Spleen (tissue), 11 donors: ENCODE data around the gene CHD2. TPM values are rescaled to one million over a fixed set of nuclear protein-coding genes. Genes with fewer than 3 reads are reported as not detected.
A peak's percentile ranks its signal among the peaks of the same experiment; 100 is the strongest.

Experiments used
- DNase-seq: peaks from one replicate; pipeline ENCODE4 v3.0.0-alpha.2; 2020
- H3K27ac ChIP-seq, 8 donors: fragments of 200-600 bp; sonication (generic) in 7 of 8; 1 replicate in 4 of 8; 2 replicates in 4 of 8; pipeline versions ENCODE4 v1.5.0 to v1.8.0; 2016 to 2021; ENCODE audit warnings: inconsistent platforms in 4 of 8, mild to moderate bottlenecking in 4 of 8, moderate library complexity in 1 of 8
- H3K27me3 ChIP-seq, 7 donors: fragments of 200-600 bp; sonication (generic) in 6 of 7; replicated peaks in 1 of 7; 1 replicate in 4 of 7; 2 replicates in 3 of 7; pipeline versions ENCODE4 v1.5.0 to v1.8.0; 2016 to 2021; ENCODE audit warnings: inconsistent platforms in 3 of 7, mild to moderate bottlenecking in 1 of 7
- H3K36me3 ChIP-seq, 6 donors: fragments of 200-600 bp; sonication (generic) in 5 of 6; 1 replicate in 4 of 6; 2 replicates in 2 of 6; pipeline versions ENCODE4 v1.5.0 to v1.8.0; 2016 to 2021; ENCODE audit warnings: inconsistent platforms in 2 of 6
- H3K4me1 ChIP-seq, 6 donors: fragments of 200-600 bp; sonication (generic) in 5 of 6; 1 replicate in 3 of 6; 2 replicates in 3 of 6; pipeline versions ENCODE4 v1.5.0 to v1.8.0; 2016 to 2021; ENCODE audit warnings: inconsistent platforms in 3 of 6
- H3K4me3 ChIP-seq, 8 donors: fragments of 200-600 bp; sonication (generic) in 7 of 8; 1 replicate in 4 of 8; 2 replicates in 4 of 8; pipeline versions ENCODE4 v1.5.0 to v1.8.0; 2016 to 2021; ENCODE audit warnings: inconsistent platforms in 4 of 8, mild to moderate bottlenecking in 4 of 8, moderate library complexity in 2 of 8
- H3K9me3 ChIP-seq, 8 donors: fragments of 200-600 bp; sonication (generic) in 7 of 8; 1 replicate in 4 of 8; 2 replicates in 4 of 8; pipeline versions ENCODE4 v1.5.0 to v1.8.0; 2016 to 2021; ENCODE audit warnings: inconsistent platforms in 4 of 8
- CTCF ChIP-seq, 11 experiments: fragments of 200-600 bp in 7 of 11; fragments of 450-650 bp in 4 of 11; sonication (generic) in 4 of 11; IDR thresholded peaks in 8 of 11; conservative IDR thresholded peaks in 3 of 11; 1 replicate in 7 of 11; 2 replicates in 4 of 11; pipeline versions ENCODE4 v1.4.0 to v1.8.0; 2016 to 2021; ENCODE audit warnings: antibody characterized with exemption in 11 of 11, inconsistent platforms in 4 of 11, mild to moderate bottlenecking in 1 of 11
- POLR2A ChIP-seq, 3 donors: fragments of 450-650 bp; IDR thresholded peaks; one replicate each; pipeline ENCODE4 v1.5.1; 2017; ENCODE audit warnings: antibody characterized with exemption in 3 of 3, mild to moderate bottlenecking in 1 of 3
- POLR2AphosphoS5 ChIP-seq, 3 donors: sonication (generic); formaldehyde crosslinking; IDR thresholded peaks; one replicate each; pipeline ENCODE4 v1.5.1; 2017; ENCODE audit warnings: antibody characterized with exemption in 3 of 3
- WGBS, 5 donors: extraction: QIAGEN DNeasy Blood & Tissue Kit in 3 of 5; methylation state at CpG; one replicate each; pipeline versions ENCODE4 v1.1.5 to v1.1.7; 2013 to 2018; 5-methylcytosine and 5-hydroxymethylcytosine counted together
- intact Hi-C: fragments of 100-400 bp; cut with DNase I; formaldehyde crosslinking; loops from one replicate; pipeline ENCODE4 v1.15.0; 2023; ENCODE audit warnings: low total_unique reads
- polyA plus RNA-seq, 3 donors: library from polyadenylated mRNA; stranded (reverse); fragments of 200-250 nt; gene quantifications; one replicate each; pipeline ENCODE4 v1.2.1, GENCODE V29; 2013
- total RNA-seq, 7 donors: library from RNA; depleted of rRNA in 3 of 7; stranded (reverse); fragments of >200 nt in 3 of 7; fragmentation: NEBNext Ultra II Directional in 4 of 7; extraction: Animal tissue kit (Norgen Biotek cat#: 25700) in 4 of 7; gene quantifications; one replicate each; pipeline versions ENCODE4 v1.1.0 to v1.2.1, GENCODE V29; 2016 to 2021
- donor health status: healthy with polysubstance abuse.
- donor health status: DM: no; HTN: no; CAD: no; lungs with moderate emphysema.
- donor health status: DM: no; HTN: no; CAD: no.
- donor health status: Bipolar disorder and iron deficiency.
- donor health status: healthy.
- donor health status: DM: no; HTN: no; CAD: no.
- donor health status: DM: yes; HTN: yes; CAD: no.

The CHD2 gene
- total and polyA plus RNA-seq, 10 donors, result 37.3 to 232 (median 170) TPM

GRCh38 chr15:92904722-92905571, 4.8 kb downstream of the CHD2 start:
- no peaks in the 10 kb centered on the region for H3K27me3 ChIP-seq
- no peak for DNase-seq
- WGBS, 5 donors, result 19 to 31% (median 21%) methylated on average over 16 of the region's 16 CpGs

DNA sequence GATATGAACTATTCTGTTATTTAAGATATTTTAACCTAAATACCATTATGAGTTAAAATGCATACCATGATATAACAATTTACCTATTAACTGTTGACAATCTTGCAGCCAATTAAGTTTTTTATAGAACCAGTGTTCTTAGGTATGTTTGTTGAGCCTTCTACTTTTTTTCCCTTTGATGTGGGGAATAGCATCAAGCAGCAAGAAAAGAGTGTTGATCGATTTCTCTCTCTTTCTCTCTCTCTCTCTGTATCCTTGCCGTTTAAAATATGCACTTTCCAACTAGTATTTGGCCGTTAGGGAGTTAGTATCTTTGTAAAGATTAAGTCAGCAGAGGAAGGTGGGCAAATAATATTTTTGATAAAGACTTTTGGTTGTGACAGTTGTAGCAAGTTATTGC, 5.9 kb downstream of the CHD2 start:
- intact Hi-C loops, result no loop called here
- Histone ChIP-seq H3K36me3 (peaks cover 0 to 25% (median 0%) of the 10 kb centered on the region in 6 donors), H3K4me1 (peaks cover 57 to 93% (median 82%) of the 10 kb centered on the region in 6 donors), H3K27ac (peak overlapping the region; percentile 84 to 99 (median 97)), H3K4me3 (peak overlapping the region in 4 of 8 donors; percentile 58 to 83 (median 66)), H3K9me3 (no peaks in the 10 kb centered on the region), H3K27me3 (no peaks in the 10 kb centered on the region)
- DNase-seq, result no peak
- TF ChIP-seq POLR2A (IDR thresholded peaks at IDR 0.05), result no peak
- no peak for TF ChIP-seq POLR2AphosphoS5 (IDR thresholded peaks at IDR 0.05)
- TF ChIP-seq CTCF (IDR thresholded peaks at IDR 0.05 in 8 of 11, conservative IDR thresholded peaks at IDR 0.05 in 3 of 11), result no peak
- WGBS, 5 donors, result 24 to 41% (median 33%) methylated on average over 3 of the region's 3 CpGs

More at GRCh38 chr15:92904722-92905571, 4.8 kb downstream of the CHD2 start:
- H3K27ac ChIP-seq, result peak overlapping the region; percentile 84 to 99 (median 97)
- intact Hi-C loops, result no loop called here
- peaks cover 0 to 17% (median 0%) of the 10 kb centered on the region in 6 donors for H3K36me3 ChIP-seq
- no peaks in the 10 kb centered on the region for H3K9me3 ChIP-seq
- TF ChIP-seq CTCF (IDR thresholded peaks at IDR 0.05 in 8 of 11, conservative IDR thresholded peaks at IDR 0.05 in 3 of 11) (no peak), POLR2A (IDR thresholded peaks at IDR 0.05) (no peak), POLR2AphosphoS5 (IDR thresholded peaks at IDR 0.05) (no peak)
- H3K4me1 ChIP-seq, result peaks cover 46 to 85% (median 73%) of the 10 kb centered on the region in 6 donors
- H3K4me3 ChIP-seq, result peak overlapping the region; percentile 25 to 83 (median 62)

DNA sequence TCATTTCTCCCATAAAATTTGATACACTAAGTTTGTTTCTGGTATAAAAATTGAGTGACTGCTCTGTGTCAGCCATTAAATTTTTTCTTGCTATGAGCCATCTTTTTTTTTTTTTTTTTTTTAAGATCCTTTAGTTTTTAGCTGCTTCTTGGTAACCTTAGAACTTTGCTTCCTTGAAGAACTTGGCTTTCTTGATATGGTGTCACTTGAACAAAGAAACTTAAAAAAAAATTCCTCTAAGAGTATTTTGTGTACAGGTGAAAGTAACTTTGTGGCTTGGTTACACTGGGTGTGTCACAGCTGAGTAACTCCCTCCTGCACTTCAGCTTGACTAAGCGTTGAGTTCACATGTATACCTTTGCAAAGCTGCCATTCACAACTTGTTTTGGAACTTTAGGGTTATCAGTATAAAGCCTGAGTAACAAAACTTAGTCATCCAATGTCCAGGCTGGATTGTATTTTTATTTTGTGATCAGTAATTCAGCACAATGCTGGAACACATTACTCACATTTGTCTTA, 6.5 kb downstream of the CHD2 start:
- H3K27me3 ChIP-seq, result no peaks in the 10 kb centered on the region
- H3K4me3 ChIP-seq, result peak overlapping the region in 2 of 8 donors; percentile 69 to 83
- intact Hi-C loops, result no loop called here
- no peaks in the 10 kb centered on the region for H3K9me3 ChIP-seq
- H3K27ac ChIP-seq, result peak overlapping the region; percentile 84 to 99 (median 97)
- WGBS, 5 donors, result 26 to 48% (median 38%) methylated on average over 1 of the region's 1 CpG
- peaks cover 0 to 19% (median 0%) of the 10 kb centered on the region in 6 donors for H3K36me3 ChIP-seq
- DNase-seq, result no peak
- peak in 1 of 3 donors; percentile 15 for TF ChIP-seq POLR2AphosphoS5 (IDR thresholded peaks at IDR 0.05)
- no peak for TF ChIP-seq CTCF (IDR thresholded peaks at IDR 0.05 in 8 of 11, conservative IDR thresholded peaks at IDR 0.05 in 3 of 11)
- no peak for TF ChIP-seq POLR2A (IDR thresholded peaks at IDR 0.05)
- H3K4me1 ChIP-seq, result peaks cover 60 to 96% (median 88%) of the 10 kb centered on the region in 6 donors

GRCh38 chr15:92907229-92907628, 7.1 kb downstream of the CHD2 start:
- peaks cover 60 to 96% (median 90%) of the 10 kb centered on the region in 6 donors for H3K4me1 ChIP-seq
- no peaks in the 10 kb centered on the region for H3K9me3 ChIP-seq
- H3K27me3 ChIP-seq, result no peaks in the 10 kb centered on the region
- no peak for DNase-seq
- peaks cover 0 to 24% (median 0%) of the 10 kb centered on the region in 6 donors for H3K36me3 ChIP-seq
- TF ChIP-seq CTCF (IDR thresholded peaks at IDR 0.05 in 8 of 11, conservative IDR thresholded peaks at IDR 0.05 in 3 of 11) (no peak), POLR2AphosphoS5 (IDR thresholded peaks at IDR 0.05) (no peak), POLR2A (IDR thresholded peaks at IDR 0.05) (no peak)
- intact Hi-C loops, result no loop called here
- 41 to 54% (median 46%) methylated on average over 1 of the region's 1 CpG for WGBS, 5 donors
- H3K4me3 ChIP-seq, result peak overlapping the region in 3 of 8 donors; percentile 1 to 83 (median 69)
- peak overlapping the region; percentile 84 to 99 (median 97) for H3K27ac ChIP-seq
